ENCODE measurements around the gene PBX2. TPM values are rescaled to one million over a fixed set of nuclear protein-coding genes. Genes with fewer than 3 reads are reported as not detected.
A peak's percentile ranks its signal among the peaks of the same experiment; 100 is the strongest.

PBX2 gene, protein sequence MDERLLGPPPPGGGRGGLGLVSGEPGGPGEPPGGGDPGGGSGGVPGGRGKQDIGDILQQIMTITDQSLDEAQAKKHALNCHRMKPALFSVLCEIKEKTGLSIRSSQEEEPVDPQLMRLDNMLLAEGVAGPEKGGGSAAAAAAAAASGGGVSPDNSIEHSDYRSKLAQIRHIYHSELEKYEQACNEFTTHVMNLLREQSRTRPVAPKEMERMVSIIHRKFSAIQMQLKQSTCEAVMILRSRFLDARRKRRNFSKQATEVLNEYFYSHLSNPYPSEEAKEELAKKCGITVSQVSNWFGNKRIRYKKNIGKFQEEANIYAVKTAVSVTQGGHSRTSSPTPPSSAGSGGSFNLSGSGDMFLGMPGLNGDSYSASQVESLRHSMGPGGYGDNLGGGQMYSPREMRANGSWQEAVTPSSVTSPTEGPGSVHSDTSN
- total RNA-seq: 100 to 1,000 TPM in 1 of 2 donors, 10 to 100 TPM in 1; 98.3 to 104 TPM

DNA sequence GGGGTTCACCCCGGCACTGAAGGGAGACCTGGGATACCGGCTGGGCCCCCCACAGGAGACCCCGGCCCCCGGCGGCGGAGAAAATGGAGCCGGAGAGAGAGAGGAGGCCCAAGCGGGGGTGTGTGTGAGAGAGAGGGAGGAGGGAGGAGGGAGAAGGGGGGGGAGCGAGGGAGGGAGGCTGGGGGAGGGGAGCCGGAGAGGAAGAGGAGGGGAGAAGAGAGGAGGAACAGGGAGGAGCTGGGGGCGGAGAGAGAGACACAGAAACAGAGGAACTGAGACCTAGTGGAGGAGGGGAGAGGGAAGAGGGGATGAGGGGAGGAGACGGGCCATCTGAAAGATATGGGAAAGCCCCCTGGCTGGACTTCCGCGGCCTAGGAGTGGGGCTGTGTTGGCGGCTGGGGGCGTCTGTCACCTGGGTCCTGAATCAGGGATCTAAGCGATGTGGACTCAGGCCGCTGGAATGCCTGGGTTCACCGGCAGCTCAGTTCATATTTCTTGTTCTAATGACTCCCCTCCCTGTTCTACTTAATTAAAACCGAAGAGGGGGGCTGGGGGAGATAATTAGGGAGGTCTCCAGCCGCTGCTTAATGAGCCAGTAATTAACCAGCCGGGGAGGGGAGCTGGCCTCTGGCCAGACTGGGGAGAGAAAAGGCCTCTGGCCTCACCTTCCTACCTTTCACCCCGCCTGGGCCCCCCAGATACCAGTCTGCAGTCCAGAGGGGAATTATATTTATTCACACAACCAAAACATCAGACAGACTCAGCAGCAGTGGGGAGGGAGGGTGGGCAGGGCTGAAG lies at the start of gene PBX2:
TSS of gene PBX2 (minus strand) at position 149 of the 798 bp plus-strand sequence. CDS start 287 bp downstream, outside the sequence.
- Mint-ChIP-seq H3K9me3 (no peaks in the 10 kb centered on the region), H3K4me1 (ENCODE audit: low read depth) (peaks cover 81% of the 10 kb centered on the region), H3K27me3 (ENCODE audit: low read depth) (no peaks in the 10 kb centered on the region), H3K36me3 (ENCODE audit: insufficient read depth in 2 of 2) (peaks cover 22 to 24% of the 10 kb centered on the region in 2 donors), H3K4me3 (peak within 1 kb of the TSS; percentile 94 to 100), H3K27ac (peak within 1 kb of the TSS; percentile 97)
- DNase-seq (peak; percentile 82 to 86), ATAC-seq (replicated peaks in 1 of 2) (peak; percentile 64 to 66)

DNA sequence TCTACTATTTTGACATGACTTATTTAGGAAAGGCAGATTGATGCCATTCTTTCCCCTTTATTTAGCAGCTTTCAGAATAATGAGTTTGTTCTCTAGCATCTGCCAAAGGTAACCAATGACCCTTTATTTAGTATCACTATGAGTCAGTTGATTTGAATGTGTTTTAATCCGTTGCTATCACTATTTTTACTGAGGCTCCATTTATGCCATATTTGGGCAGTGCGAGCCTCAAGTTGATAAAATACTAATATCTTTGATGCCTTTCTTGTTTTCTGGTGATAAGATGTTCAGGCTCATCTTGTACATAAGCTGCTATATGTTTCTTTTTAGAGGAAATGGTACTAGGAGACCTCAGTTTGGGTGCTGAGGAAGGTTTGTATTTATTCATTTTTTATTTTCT lies 49.5 kb upstream of the PBX2 start:
- H3K27me3 Mint-ChIP-seq (ENCODE audit: low read depth): no peaks in the 10 kb centered on the region
- no peak for DNase-seq
- H3K9me3 Mint-ChIP-seq: no peaks in the 10 kb centered on the region
- H3K4me3 Mint-ChIP-seq: no peak overlapping the region
- peak overlapping the region; percentile 22 for H3K27ac Mint-ChIP-seq
- H3K4me1 Mint-ChIP-seq (ENCODE audit: low read depth): peaks cover 26% of the 10 kb centered on the region
- no peaks in the 10 kb centered on the region for H3K36me3 Mint-ChIP-seq (ENCODE audit: insufficient read depth in 2 of 2)
- ATAC-seq (replicated peaks in 1 of 2): no peak

DNA sequence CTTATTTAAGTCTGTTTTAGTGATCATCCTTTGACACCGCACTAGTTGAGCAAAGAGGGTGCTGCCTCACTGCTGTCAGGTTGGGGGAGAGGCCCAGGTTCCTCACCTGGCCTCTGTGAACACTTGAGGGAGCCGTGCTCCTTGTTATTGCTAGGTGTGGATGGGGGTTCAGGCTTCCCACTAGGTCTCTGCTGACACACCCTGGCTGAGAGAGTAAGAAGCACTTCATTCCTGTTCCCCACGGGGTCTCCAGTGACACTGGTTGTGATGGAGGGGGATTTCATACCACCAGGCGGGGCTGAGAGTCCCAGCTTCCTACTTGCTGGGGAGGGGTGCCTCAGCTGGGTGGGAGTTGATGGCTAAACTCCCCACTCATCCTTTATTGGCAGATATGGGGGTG lies 44.9 kb upstream of the PBX2 start:
- H3K27me3 Mint-ChIP-seq (ENCODE audit: low read depth): no peaks in the 10 kb centered on the region
- no peak for DNase-seq
- ATAC-seq (replicated peaks in 1 of 2): no peak
- H3K4me3 Mint-ChIP-seq: no peak overlapping the region
- H3K9me3 Mint-ChIP-seq: no peaks in the 10 kb centered on the region
- H3K27ac Mint-ChIP-seq: no peak overlapping the region
- no peaks in the 10 kb centered on the region for H3K4me1 Mint-ChIP-seq (ENCODE audit: low read depth)
- no peaks in the 10 kb centered on the region for H3K36me3 Mint-ChIP-seq (ENCODE audit: insufficient read depth in 2 of 2)

DNA sequence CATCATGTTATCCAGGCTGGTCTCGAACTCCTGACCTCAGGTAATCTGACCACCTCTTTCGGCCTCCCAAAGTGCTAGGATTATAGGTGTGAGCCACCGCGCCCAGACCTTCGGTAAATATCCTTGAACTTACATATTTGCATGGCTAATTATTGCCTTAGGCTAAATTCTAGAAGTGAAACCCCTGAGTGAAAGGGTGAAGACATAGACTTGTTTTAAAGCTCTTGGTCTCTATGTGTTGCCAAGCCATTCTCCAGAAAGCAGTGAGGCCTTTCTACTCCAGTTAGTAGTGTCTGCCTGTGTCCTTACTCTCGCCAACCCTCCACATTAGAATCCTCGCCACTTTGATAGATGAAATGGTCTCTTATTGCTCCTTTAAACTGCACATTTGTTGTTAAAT lies 36.4 kb upstream of the PBX2 start:
- Mint-ChIP-seq H3K36me3 (ENCODE audit: insufficient read depth in 2 of 2) (no peaks in the 10 kb centered on the region), H3K4me1 (ENCODE audit: low read depth) (peaks cover 8% of the 10 kb centered on the region), H3K4me3 (no peak overlapping the region), H3K27me3 (ENCODE audit: low read depth) (no peaks in the 10 kb centered on the region), H3K9me3 (no peaks in the 10 kb centered on the region), H3K27ac (no peak overlapping the region)
- ATAC-seq (replicated peaks in 1 of 2) (no peak), DNase-seq (no peak)

DNA sequence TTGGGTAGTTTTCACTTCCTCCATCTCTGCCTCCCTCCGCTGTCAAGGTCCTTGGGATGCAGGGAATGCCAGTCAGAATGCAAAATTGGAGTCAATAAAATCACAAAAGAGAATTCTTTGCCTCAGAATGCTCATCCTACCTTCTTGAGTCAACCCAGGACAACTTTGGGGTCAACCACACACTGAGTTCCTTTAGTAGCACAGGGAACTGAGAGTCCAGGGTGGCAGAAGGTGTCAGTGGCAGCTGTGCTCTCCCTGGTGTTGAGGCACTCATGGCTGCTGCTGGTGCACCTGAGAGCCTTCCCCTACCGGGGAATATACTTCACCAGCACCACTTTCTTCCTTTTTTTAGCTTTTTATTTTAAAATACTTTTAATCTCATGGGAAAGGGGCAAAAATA lies 34.7 kb upstream of the PBX2 start:
- H3K4me1 Mint-ChIP-seq (ENCODE audit: low read depth): peaks cover 8% of the 10 kb centered on the region
- no peak overlapping the region for H3K27ac Mint-ChIP-seq
- ATAC-seq (replicated peaks in 1 of 2): no peak

DNA sequence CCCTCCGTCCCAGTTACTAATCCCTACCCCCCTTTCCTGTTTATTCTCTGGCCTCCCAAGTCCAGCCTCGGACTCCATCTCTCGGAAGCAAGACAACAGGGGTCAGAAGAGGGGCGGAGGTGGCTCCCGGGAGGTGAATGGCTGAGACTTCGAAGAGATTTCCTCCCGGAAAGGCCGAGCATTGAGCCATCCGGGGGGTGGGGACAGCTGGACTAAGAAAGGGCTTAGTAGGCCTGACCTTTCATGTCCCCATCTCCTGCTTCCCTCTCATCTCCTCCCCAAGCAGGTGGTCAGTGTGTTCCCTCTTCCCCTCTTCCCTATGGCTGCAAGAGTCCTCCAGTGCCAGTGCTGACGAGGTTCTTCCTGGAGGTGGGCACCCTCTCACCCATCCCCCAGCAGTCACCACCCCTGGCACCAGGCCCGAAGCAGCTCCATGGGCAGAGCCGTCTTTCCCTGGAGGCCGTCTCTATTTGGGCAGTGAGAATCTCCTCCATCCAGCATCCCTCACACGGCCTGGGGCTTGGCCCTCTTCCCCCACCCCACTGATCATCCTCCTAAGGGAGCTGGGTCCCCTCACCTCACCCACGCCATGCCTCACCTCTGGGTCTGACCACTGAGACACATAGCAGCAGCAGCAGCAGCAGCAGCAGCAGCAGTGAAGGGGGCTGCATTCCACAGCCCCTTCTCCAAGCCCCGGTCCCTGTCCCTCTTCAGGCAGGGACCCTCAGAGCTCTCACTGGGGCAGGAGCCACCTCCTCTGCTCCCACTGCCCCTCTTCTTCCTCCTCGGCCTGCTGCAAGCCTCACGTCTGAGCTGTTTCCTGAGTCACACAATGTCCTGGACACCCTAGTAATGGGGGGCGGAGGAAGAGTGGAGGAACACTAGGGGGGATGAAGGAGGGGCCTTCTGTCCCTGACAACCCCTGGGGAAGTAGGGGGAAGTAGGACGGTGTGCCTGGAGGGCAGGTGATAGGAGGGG lies 33.5 kb upstream of the PBX2 start, which contains the start of gene NOTCH4:
TSS of gene NOTCH4 (minus strand) at position 810 of the 978 bp plus-strand sequence. CDS start at position 671, 139 bp downstream.
- H3K27me3 Mint-ChIP-seq (ENCODE audit: low read depth): no peaks in the 10 kb centered on the region
- no peak within 1 kb of the TSS for H3K4me3 Mint-ChIP-seq
- H3K36me3 Mint-ChIP-seq (ENCODE audit: insufficient read depth in 2 of 2): no peaks in the 10 kb centered on the region
- no peak for DNase-seq
- peaks cover 8% of the 10 kb centered on the region for H3K4me1 Mint-ChIP-seq (ENCODE audit: low read depth)
- H3K9me3 Mint-ChIP-seq: no peaks in the 10 kb centered on the region
- ATAC-seq (replicated peaks in 1 of 2): no peak
- H3K27ac Mint-ChIP-seq: no peak within 1 kb of the TSS

More for the DNA sequence above, 34.7 kb upstream of the PBX2 start:
- Mint-ChIP-seq H3K9me3 (no peaks in the 10 kb centered on the region), H3K36me3 (ENCODE audit: insufficient read depth in 2 of 2) (no peaks in the 10 kb centered on the region), H3K27me3 (ENCODE audit: low read depth) (no peaks in the 10 kb centered on the region), H3K4me3 (no peak overlapping the region)
- no peak for DNase-seq

DNA sequence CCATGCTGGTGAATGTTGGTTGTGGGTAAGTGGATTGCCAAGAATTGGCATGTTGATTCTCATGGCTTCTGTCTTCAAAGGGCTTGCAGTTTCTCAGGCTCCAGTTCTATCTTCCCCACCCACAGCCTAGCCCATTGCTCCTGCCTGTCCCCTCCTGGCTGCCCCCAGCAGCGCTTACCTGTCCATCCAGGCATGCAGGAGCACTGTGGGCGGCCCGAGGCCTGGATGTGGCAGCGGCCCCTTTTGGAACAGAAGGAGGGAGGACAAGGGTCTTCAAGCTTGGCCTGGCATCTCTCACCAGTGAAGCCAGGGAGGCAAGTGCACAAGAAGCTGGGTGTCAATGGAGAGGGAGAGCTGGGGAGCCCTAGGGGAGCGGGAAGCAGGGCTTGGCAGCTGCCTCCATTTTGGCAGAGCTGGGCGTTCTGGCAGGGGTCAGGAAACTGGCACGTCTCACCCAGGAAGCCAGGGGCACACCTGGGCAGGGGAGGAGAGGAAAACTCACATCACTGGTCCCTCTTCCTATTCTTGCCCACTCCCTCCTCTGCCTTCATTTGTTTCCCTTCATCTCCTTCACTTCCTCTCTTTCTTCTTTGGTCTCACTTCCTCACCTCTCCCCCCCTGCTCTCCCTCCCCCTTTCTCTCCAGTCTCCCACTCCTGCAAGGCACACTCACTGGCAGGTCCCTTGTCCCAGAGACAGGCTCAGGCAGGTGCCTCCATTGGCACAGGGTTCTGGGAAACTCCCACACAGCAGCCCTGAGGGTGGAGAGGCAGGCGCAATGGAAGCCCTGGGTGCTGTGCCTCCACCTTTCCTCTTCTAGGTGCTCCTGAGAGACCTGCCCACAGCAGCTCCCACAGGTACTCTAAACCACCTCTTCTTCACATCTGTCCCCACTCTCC lies 32.6 kb upstream of the PBX2 start:
- H3K4me3 Mint-ChIP-seq: no peak overlapping the region
- ATAC-seq (replicated peaks in 1 of 2) (no peak), DNase-seq (no peak)
- H3K4me1 Mint-ChIP-seq (ENCODE audit: low read depth): peaks cover 8% of the 10 kb centered on the region
- no peak overlapping the region for H3K27ac Mint-ChIP-seq
- no peaks in the 10 kb centered on the region for H3K9me3 Mint-ChIP-seq
- no peaks in the 10 kb centered on the region for H3K27me3 Mint-ChIP-seq (ENCODE audit: low read depth)
- no peaks in the 10 kb centered on the region for H3K36me3 Mint-ChIP-seq (ENCODE audit: insufficient read depth in 2 of 2)

DNA sequence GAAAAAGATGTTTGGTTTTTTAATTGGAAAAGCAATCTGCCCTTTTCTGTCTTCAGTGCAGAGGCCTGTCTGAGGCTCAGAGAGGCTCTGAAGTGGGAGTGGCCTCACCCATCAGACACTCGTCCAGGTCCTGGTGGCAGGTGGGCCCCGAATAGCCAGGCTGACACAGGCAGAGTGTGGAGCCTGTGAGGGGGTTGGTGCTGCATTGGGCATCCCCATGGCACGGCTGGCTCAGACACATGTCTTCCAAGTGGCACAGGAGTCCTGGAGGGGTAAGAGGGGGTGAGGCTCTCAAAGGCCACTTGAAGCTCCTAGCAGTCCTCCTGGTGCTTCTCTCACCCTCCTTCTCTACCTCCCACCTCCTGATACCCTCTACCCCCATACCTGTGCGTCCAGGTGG lies 30.0 kb upstream of the PBX2 start:
- ATAC-seq (replicated peaks in 1 of 2) (no peak), DNase-seq (no peak)
- peaks cover 8% of the 10 kb centered on the region for H3K4me1 Mint-ChIP-seq (ENCODE audit: low read depth)
- H3K9me3 Mint-ChIP-seq: no peaks in the 10 kb centered on the region
- H3K27ac Mint-ChIP-seq: no peak overlapping the region
- no peaks in the 10 kb centered on the region for H3K36me3 Mint-ChIP-seq (ENCODE audit: insufficient read depth in 2 of 2)
- H3K4me3 Mint-ChIP-seq: no peak overlapping the region
- H3K27me3 Mint-ChIP-seq (ENCODE audit: low read depth): no peaks in the 10 kb centered on the region

DNA sequence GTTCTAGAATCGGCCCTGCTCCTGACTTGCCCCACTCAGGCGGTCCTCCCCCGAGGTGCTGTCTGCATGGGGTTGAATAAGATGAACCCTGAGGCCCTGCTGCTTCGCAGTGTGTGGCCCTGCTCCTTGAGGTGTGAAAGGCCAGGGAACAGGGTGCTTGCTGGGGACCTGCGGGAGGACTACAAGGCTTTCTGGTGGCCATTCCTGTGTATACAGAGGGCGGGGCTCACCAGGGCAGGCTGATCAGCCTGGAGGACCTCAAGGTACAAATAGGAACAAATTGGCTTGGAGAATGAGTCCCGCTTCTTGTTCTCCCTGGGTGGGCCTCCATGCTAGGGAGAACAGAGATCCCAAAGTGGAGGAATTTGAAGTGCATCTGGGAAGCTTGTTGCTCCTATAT lies 28.2 kb upstream of the PBX2 start:
- ATAC-seq (replicated peaks in 1 of 2) (no peak), DNase-seq (no peak)
- no peaks in the 10 kb centered on the region for H3K9me3 Mint-ChIP-seq
- H3K4me3 Mint-ChIP-seq: no peak overlapping the region
- no peaks in the 10 kb centered on the region for H3K27me3 Mint-ChIP-seq (ENCODE audit: low read depth)
- no peak overlapping the region for H3K27ac Mint-ChIP-seq
- H3K36me3 Mint-ChIP-seq (ENCODE audit: insufficient read depth in 2 of 2): no peaks in the 10 kb centered on the region
- peaks cover 8% of the 10 kb centered on the region for H3K4me1 Mint-ChIP-seq (ENCODE audit: low read depth)

DNA sequence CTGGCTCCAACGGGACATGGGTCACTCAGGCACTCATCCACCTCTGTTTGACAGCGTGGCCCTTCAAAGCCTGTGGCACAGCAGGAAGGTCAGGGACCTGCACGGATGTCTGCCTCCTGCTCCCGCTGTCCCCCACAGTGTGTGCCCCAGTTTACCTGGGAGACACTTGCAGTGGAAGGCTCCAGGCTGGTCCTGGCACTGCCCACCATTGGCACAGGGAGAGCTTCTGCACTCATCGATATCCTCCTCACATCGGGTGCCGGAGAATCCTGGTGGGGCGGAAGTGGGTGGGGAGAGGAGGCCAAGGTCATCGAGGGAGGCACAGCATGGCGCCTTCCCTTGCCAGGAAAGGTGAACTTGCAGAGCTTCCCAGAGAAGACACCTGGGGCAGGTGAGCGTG lies 27.0 kb upstream of the PBX2 start:
- no peaks in the 10 kb centered on the region for H3K4me1 Mint-ChIP-seq (ENCODE audit: low read depth)
- no peak for ATAC-seq (replicated peaks in 1 of 2)
- no peaks in the 10 kb centered on the region for H3K9me3 Mint-ChIP-seq
- no peaks in the 10 kb centered on the region for H3K27me3 Mint-ChIP-seq (ENCODE audit: low read depth)
- no peak overlapping the region for H3K4me3 Mint-ChIP-seq
- no peak overlapping the region for H3K27ac Mint-ChIP-seq
- DNase-seq: no peak
- H3K36me3 Mint-ChIP-seq (ENCODE audit: insufficient read depth in 2 of 2): no peaks in the 10 kb centered on the region

DNA sequence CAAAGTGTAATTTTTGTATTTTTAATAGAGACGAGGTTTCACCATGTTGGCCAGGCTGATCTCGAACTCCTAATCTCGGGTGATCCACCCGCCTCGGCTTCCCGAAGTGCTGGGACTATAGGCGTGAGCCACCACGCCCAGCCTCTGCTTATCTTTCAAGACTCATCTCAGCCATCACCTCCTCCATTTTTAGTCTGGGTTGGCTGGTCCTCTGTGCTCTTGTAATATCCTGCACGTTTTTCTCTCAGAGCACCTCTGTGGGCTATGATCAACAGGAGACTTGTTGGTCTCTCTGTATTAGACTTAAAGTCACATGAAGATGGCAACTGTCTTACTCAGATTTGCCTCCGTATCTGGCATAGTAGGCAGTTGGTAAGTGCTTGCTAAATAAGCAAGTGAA lies 26.3 kb upstream of the PBX2 start:
- Mint-ChIP-seq H3K36me3 (ENCODE audit: insufficient read depth in 2 of 2) (no peaks in the 10 kb centered on the region), H3K27me3 (ENCODE audit: low read depth) (no peaks in the 10 kb centered on the region), H3K27ac (no peak overlapping the region), H3K4me1 (ENCODE audit: low read depth) (no peaks in the 10 kb centered on the region), H3K4me3 (no peak overlapping the region), H3K9me3 (no peaks in the 10 kb centered on the region)
- ATAC-seq (replicated peaks in 1 of 2) (no peak), DNase-seq (no peak)

DNA sequence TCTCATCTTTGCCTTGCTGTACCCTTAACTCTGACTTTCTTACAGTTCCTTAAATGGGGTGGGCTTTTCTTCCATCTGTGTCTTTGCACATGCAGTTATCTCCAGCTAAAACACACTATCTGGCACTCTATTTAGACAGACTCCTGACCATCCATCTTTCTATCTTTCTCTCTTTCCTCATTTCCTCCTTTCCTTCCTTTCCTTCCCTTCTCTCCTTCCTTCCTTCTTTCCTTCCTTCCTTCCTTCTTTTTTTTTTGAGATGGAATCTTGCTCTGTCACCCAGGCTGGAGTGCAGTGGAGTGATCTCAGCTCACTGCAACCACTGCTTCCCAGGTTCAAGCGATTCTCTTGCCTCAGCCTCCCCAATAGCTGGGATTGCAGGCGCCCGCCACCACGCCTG lies 25.6 kb upstream of the PBX2 start:
- ATAC-seq (replicated peaks in 1 of 2) (no peak), DNase-seq (no peak)
- Mint-ChIP-seq H3K4me1 (ENCODE audit: low read depth) (no peaks in the 10 kb centered on the region), H3K4me3 (no peak overlapping the region), H3K36me3 (ENCODE audit: insufficient read depth in 2 of 2) (no peaks in the 10 kb centered on the region), H3K27ac (no peak overlapping the region), H3K9me3 (no peaks in the 10 kb centered on the region), H3K27me3 (ENCODE audit: low read depth) (no peaks in the 10 kb centered on the region)
